HepG2 (cell line): ENCODE measurements around the gene USP5. TPM values are rescaled to one million over a fixed set of nuclear protein-coding genes. Genes with fewer than 3 reads are reported as not detected.

Experiments used
- ESRRA ChIP-seq: sonication (generic); formaldehyde crosslinking; IDR thresholded peaks from 2 replicates; pipeline ENCODE4 v1.5.1; 2020; ENCODE audit warnings: mild to moderate bottlenecking, low read depth, missing genetic modification reagents
- HNRNPH1 ChIP-seq: fragments of 200-400 bp; formaldehyde crosslinking; optimal IDR thresholded peaks from 2 replicates; pipeline ENCODE3; 2017; ENCODE audit warnings: mild to moderate bottlenecking, low read depth, low read length
- KLF11 ChIP-seq: IDR thresholded peaks from 2 replicates; pipeline ENCODE4 v1.6.1; 2016; ENCODE audit warnings: missing compliant biosample characterization
- RBM22 ChIP-seq: fragments of 200-400 bp; formaldehyde crosslinking; optimal IDR thresholded peaks from 2 replicates; pipeline ENCODE3; 2017; ENCODE audit warnings: mild to moderate bottlenecking, low read length, moderate library complexity
- TBX3 ChIP-seq: fragments of 450-650 bp; IDR thresholded peaks from 2 replicates; pipeline ENCODE4 v1.6.1; 2017; ENCODE audit warnings: antibody characterized with exemption, mild to moderate bottlenecking, inconsistent platforms, borderline replicate concordance
- ZBTB20 ChIP-seq: sonication (generic); formaldehyde crosslinking; IDR thresholded peaks from 2 replicates; pipeline ENCODE4 v1.8.1; 2023; ENCODE audit warnings: missing genetic modification reagents, low read depth, mild to moderate bottlenecking, borderline replicate concordance
- ZNF274 ChIP-seq: sonication (generic); formaldehyde crosslinking; IDR thresholded peaks from 2 replicates; pipeline ENCODE4 v1.5.1; 2020; ENCODE audit warnings: mild to moderate bottlenecking, missing genetic modification reagents
- ZNF292 ChIP-seq: sonication (generic); formaldehyde crosslinking; IDR thresholded peaks from 2 replicates; pipeline ENCODE4 v1.8.1; 2022; ENCODE audit warnings: mild to moderate bottlenecking, low read depth, missing genetic modification reagents, borderline replicate concordance
- ZNF724P ChIP-seq: sonication (generic); formaldehyde crosslinking; IDR thresholded peaks from 2 replicates; pipeline ENCODE4 v1.8.0; 2022; ENCODE audit warnings: missing genetic modification reagents, borderline replicate concordance
- polyA plus RNA-seq, 8 experiments: library from polyadenylated mRNA; depleted of rRNA in 3 of 8; stranded (reverse) in 7 of 8; unstranded in 1 of 8; fragments of >200 nt; fragmentation: Illumina TruSeq in 4 of 8; extraction: Trizol in 4 of 8; gene quantifications; 2 replicates each; pipeline versions ENCODE4 v1.2.1 to v1.2.3, GENCODE V29; 2011 to 2016; ENCODE audit warnings: low read depth in 4 of 8, missing spikeins in 1 of 8, mixed read lengths in 1 of 8; ENCODE audit not compliant: insufficient read depth in 1 of 8
- total RNA-seq, 5 experiments: library from RNA; depleted of rRNA; stranded (reverse); fragments of >200 nt; fragmentation: Illumina TruSeq; extraction: Trizol; gene quantifications; 2 replicates each; pipeline ENCODE4 v1.2.3, GENCODE V29; 2016; ENCODE audit warnings: low read depth in 1 of 5
- TF ChIP-seq, protein P1 (sequence below): sonication (generic); formaldehyde crosslinking; IDR thresholded peaks from 2 replicates; pipeline ENCODE4 v1.5.1; 2020; ENCODE audit warnings: missing genetic modification reagents, mild to moderate bottlenecking, borderline replicate concordance
- TF ChIP-seq, protein P2 (sequence below): sonication (generic); formaldehyde crosslinking; IDR thresholded peaks from 2 replicates; pipeline ENCODE4 v1.4.0; 2020; ENCODE audit warnings: mild to moderate bottlenecking, missing genetic modification reagents
- TF ChIP-seq, protein P3 (sequence below): sonication (generic); formaldehyde crosslinking; IDR thresholded peaks from 2 replicates; pipeline ENCODE4 v1.5.0; 2020; ENCODE audit warnings: mild to moderate bottlenecking, missing genetic modification reagents, borderline replicate concordance
- TF ChIP-seq, protein P4 (sequence below): sonication (generic); formaldehyde crosslinking; IDR thresholded peaks from 2 replicates; pipeline ENCODE4 v1.4.0; 2020; ENCODE audit warnings: mild to moderate bottlenecking, missing genetic modification reagents

The USP5 gene
- total and polyA plus RNA-seq, 2 of the 13 experiments (the other 11 are each of a cell fraction or from before 2014, with no cell fraction given), result 39.6 to 56.0 TPM

DNA sequence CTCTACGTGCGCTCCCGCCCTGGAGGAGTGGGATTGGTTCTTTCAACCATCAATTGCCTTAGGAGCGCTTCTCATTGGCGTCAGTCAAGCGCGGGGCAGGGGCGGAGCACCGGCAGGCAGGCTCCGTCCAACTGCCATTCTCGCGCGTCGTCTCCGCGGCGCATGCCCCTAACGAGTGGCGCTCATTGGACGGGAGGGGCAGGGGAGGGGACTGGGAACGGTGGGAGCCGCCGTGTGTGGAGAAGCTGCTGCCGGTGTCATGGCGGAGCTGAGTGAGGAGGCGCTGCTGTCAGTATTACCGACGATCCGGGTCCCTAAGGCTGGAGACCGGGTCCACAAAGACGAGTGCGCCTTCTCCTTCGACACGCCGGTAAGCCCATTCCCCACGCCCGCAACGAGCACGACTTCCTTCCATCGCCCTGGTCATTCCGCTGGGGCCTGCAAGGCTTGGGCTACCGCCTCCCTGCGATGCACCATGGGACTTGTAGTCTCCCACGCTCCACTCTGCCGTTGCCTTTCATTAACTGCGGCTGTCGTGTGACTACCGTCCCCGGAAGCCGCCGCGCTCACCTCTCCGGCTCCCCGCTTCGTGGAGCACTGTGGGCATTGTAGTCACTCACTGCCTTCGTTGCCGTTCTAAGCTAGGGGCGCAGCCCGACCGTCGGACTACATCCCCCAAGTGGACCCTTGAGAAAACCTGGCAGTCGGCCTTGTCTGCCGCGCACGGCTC, at the start of gene USP5 (continued):
- TF ChIP-seq, protein P1, sequence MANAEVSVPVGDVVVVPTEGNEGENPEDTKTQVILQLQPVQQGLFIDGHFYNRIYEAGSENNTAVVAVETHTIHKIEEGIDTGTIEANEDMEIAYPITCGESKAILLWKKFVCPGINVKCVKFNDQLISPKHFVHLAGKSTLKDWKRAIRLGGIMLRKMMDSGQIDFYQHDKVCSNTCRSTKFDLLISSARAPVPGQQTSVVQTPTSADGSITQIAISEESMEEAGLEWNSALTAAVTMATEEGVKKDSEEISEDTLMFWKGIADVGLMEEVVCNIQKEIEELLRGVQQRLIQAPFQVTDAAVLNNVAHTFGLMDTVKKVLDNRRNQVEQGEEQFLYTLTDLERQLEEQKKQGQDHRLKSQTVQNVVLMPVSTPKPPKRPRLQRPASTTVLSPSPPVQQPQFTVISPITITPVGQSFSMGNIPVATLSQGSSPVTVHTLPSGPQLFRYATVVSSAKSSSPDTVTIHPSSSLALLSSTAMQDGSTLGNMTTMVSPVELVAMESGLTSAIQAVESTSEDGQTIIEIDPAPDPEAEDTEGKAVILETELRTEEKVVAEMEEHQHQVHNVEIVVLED (CRISPR knock-in tag), result peak; percentile 90
- no peak; the same call in 1 of the 2 replicates for TF ChIP-seq KLF11 (CRISPR knock-in tag)
- TF ChIP-seq RBM22, result no peak
- 0 out of 2 replicates have a peak, but pooled peaks have one; percentile 8 for TF ChIP-seq TBX3
- TF ChIP-seq ZNF724P, result no peak
- no peak for TF ChIP-seq ZNF292
- TF ChIP-seq, protein P2, sequence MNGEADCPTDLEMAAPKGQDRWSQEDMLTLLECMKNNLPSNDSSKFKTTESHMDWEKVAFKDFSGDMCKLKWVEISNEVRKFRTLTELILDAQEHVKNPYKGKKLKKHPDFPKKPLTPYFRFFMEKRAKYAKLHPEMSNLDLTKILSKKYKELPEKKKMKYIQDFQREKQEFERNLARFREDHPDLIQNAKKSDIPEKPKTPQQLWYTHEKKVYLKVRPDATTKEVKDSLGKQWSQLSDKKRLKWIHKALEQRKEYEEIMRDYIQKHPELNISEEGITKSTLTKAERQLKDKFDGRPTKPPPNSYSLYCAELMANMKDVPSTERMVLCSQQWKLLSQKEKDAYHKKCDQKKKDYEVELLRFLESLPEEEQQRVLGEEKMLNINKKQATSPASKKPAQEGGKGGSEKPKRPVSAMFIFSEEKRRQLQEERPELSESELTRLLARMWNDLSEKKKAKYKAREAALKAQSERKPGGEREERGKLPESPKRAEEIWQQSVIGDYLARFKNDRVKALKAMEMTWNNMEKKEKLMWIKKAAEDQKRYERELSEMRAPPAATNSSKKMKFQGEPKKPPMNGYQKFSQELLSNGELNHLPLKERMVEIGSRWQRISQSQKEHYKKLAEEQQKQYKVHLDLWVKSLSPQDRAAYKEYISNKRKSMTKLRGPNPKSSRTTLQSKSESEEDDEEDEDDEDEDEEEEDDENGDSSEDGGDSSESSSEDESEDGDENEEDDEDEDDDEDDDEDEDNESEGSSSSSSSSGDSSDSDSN, result peak; percentile 56
- peak; percentile 30; the same call in 1 of the 2 replicates for TF ChIP-seq ZBTB20
- TF ChIP-seq, protein P3, sequence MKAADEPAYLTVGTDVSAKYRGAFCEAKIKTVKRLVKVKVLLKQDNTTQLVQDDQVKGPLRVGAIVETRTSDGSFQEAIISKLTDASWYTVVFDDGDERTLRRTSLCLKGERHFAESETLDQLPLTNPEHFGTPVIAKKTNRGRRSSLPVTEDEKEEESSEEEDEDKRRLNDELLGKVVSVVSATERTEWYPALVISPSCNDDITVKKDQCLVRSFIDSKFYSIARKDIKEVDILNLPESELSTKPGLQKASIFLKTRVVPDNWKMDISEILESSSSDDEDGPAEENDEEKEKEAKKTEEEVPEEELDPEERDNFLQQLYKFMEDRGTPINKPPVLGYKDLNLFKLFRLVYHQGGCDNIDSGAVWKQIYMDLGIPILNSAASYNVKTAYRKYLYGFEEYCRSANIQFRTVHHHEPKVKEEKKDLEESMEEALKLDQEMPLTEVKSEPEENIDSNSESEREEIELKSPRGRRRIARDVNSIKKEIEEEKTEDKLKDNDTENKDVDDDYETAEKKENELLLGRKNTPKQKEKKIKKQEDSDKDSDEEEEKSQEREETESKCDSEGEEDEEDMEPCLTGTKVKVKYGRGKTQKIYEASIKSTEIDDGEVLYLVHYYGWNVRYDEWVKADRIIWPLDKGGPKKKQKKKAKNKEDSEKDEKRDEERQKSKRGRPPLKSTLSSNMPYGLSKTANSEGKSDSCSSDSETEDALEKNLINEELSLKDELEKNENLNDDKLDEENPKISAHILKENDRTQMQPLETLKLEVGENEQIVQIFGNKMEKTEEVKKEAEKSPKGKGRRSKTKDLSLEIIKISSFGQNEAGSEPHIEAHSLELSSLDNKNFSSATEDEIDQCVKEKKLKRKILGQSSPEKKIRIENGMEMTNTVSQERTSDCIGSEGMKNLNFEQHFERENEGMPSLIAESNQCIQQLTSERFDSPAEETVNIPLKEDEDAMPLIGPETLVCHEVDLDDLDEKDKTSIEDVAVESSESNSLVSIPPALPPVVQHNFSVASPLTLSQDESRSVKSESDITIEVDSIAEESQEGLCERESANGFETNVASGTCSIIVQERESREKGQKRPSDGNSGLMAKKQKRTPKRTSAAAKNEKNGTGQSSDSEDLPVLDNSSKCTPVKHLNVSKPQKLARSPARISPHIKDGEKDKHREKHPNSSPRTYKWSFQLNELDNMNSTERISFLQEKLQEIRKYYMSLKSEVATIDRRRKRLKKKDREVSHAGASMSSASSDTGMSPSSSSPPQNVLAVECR (CRISPR knock-in tag), result peak; percentile 84
- TF ChIP-seq, protein P4, sequence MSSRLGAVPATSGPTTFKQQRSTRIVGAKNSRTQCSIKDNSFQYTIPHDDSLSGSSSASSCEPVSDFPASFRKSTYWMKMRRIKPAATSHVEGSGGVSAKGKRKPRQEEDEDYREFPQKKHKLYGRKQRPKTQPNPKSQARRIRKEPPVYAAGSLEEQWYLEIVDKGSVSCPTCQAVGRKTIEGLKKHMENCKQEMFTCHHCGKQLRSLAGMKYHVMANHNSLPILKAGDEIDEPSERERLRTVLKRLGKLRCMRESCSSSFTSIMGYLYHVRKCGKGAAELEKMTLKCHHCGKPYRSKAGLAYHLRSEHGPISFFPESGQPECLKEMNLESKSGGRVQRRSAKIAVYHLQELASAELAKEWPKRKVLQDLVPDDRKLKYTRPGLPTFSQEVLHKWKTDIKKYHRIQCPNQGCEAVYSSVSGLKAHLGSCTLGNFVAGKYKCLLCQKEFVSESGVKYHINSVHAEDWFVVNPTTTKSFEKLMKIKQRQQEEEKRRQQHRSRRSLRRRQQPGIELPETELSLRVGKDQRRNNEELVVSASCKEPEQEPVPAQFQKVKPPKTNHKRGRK (CRISPR knock-in tag), result no peak
- TF ChIP-seq ZNF274 (CRISPR knock-in tag), result no peak; the same call in 1 of the 2 replicates
- no peak for TF ChIP-seq HNRNPH1
- TF ChIP-seq ESRRA (CRISPR knock-in tag), result 0 out of 2 replicates have a peak, but pooled peaks have one; percentile 51
